ENCODE data around the gene PMFBP1. TPM values are rescaled to one million over a fixed set of nuclear protein-coding genes. Genes with fewer than 3 reads are reported as not detected.

Gene PMFBP1
- total RNA-seq, 2 experiments from 2014 or later = 2.0 to 3.1 TPM

DNA sequence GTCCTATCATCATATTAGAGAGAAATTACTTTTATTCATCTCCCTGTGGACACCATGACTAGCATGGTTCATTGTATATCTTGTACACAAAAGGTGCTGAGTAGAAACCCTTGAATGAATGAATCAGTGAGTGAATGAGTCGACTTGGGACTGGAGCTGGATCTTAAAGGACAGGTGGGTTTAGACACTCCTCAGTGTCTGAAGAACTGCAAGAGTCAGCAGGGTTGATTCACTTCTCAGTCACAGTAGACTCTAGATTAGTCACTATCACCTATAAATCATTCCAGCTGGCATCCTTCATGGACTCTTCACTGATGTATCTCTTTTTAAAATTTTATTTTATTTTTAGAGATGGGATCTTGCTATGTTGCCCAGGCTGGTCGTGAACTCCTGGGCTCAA is 30.1 kb upstream of the PMFBP1 start:
- intact Hi-C loops (cut with micrococcal nuclease; ENCODE audit: unreplicated experiment) = no loop called here
- H4K20me1 ChIP-seq (ENCODE audit: insufficient read depth, low read length) = no peaks in the 10 kb centered on the region
- H2AFZ ChIP-seq (ENCODE audit: low read length) = no peak overlapping the region
- H3K9me3 ChIP-seq (ENCODE audit: low read length) = no peaks in the 10 kb centered on the region
- no peaks in the 10 kb centered on the region for H3K36me3 ChIP-seq (ENCODE audit: insufficient read depth, low read length)
- no peak overlapping the region for H3K4me2 ChIP-seq (ENCODE audit: low read length)
- peaks cover 9% of the 10 kb centered on the region for H3K4me1 ChIP-seq (ENCODE audit: insufficient read depth, low read length, poor library complexity, severe bottlenecking)
- TF ChIP-seq, protein P1, sequence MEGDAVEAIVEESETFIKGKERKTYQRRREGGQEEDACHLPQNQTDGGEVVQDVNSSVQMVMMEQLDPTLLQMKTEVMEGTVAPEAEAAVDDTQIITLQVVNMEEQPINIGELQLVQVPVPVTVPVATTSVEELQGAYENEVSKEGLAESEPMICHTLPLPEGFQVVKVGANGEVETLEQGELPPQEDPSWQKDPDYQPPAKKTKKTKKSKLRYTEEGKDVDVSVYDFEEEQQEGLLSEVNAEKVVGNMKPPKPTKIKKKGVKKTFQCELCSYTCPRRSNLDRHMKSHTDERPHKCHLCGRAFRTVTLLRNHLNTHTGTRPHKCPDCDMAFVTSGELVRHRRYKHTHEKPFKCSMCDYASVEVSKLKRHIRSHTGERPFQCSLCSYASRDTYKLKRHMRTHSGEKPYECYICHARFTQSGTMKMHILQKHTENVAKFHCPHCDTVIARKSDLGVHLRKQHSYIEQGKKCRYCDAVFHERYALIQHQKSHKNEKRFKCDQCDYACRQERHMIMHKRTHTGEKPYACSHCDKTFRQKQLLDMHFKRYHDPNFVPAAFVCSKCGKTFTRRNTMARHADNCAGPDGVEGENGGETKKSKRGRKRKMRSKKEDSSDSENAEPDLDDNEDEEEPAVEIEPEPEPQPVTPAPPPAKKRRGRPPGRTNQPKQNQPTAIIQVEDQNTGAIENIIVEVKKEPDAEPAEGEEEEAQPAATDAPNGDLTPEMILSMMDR (conservative IDR thresholded peaks at IDR 0.05; ENCODE audit: low read length) = no peak
- no peak for TF ChIP-seq EZH2phosphoT487 (IDR thresholded peaks at IDR 0.05; ENCODE audit: borderline replicate concordance, low read depth, low read length)
- ChIA-PET CTCF (ENCODE audit: unreplicated experiment) (no interaction called here), POLR2A (interaction anchor here (0.8 kb wide), 1 partner anchor 540 kb away, joined by 3 read pairs; no protein-coding TSS in a partner anchor)
- BruUV-seq (replicated peaks) = no TSS peak
- no peak overlapping the region for H3K27ac ChIP-seq (ENCODE audit: low read depth, low read length, poor library complexity, severe bottlenecking)
- no peak for DNase-seq (ENCODE audit: low spot score)
- H3K9me2 ChIP-seq (ENCODE audit: insufficient read depth, low read length) = no peaks in the 10 kb centered on the region
- H3K4me3 ChIP-seq (ENCODE audit: low read depth, low read length, poor library complexity, severe bottlenecking) = no peak overlapping the region
- H3K79me2 ChIP-seq (ENCODE audit: insufficient read depth, low read depth, low read length) = no peaks in the 10 kb centered on the region

DNA sequence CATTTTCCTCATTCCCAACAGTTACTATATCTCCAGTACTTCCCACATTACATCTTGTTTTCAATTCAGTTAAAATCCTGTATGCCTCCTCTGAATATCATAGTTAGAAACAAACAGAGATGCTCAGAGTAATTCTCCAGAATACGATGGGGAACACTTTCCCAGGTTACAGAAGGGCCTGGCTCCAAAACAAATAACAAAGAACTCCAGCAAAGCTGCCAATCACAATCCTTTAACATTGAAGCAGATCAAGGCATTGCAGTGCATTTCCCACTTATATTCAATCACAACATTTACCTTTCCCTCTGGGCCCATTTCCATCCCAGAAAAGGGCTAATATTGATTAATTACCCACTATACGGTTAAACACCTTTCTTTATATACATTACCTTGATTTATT is 29.4 kb upstream of the PMFBP1 start:
- no peaks in the 10 kb centered on the region for H3K9me2 ChIP-seq (ENCODE audit: insufficient read depth, low read length)
- intact Hi-C loops (cut with micrococcal nuclease; ENCODE audit: unreplicated experiment) = no loop called here
- no peaks in the 10 kb centered on the region for H3K79me2 ChIP-seq (ENCODE audit: insufficient read depth, low read depth, low read length)
- H3K27ac ChIP-seq (ENCODE audit: low read depth, low read length, poor library complexity, severe bottlenecking) = no peak overlapping the region
- no peak overlapping the region for H3K4me3 ChIP-seq (ENCODE audit: low read depth, low read length, poor library complexity, severe bottlenecking)
- no peak for DNase-seq (ENCODE audit: low spot score)
- no peak overlapping the region for H2AFZ ChIP-seq (ENCODE audit: low read length)
- H3K4me1 ChIP-seq (ENCODE audit: insufficient read depth, low read length, poor library complexity, severe bottlenecking) = peaks cover 9% of the 10 kb centered on the region
- no peak for TF ChIP-seq EZH2phosphoT487 (IDR thresholded peaks at IDR 0.05; ENCODE audit: borderline replicate concordance, low read depth, low read length)
- TF ChIP-seq, protein P1 (conservative IDR thresholded peaks at IDR 0.05; ENCODE audit: low read length) = no peak
- H3K36me3 ChIP-seq (ENCODE audit: insufficient read depth, low read length) = no peaks in the 10 kb centered on the region
- ChIA-PET POLR2A (no interaction called here), CTCF (ENCODE audit: unreplicated experiment) (no interaction called here)
- H3K4me2 ChIP-seq (ENCODE audit: low read length) = no peak overlapping the region
- no peaks in the 10 kb centered on the region for H3K9me3 ChIP-seq (ENCODE audit: low read length)
- H4K20me1 ChIP-seq (ENCODE audit: insufficient read depth, low read length) = no peaks in the 10 kb centered on the region
- BruUV-seq (replicated peaks) = no TSS peak

DNA sequence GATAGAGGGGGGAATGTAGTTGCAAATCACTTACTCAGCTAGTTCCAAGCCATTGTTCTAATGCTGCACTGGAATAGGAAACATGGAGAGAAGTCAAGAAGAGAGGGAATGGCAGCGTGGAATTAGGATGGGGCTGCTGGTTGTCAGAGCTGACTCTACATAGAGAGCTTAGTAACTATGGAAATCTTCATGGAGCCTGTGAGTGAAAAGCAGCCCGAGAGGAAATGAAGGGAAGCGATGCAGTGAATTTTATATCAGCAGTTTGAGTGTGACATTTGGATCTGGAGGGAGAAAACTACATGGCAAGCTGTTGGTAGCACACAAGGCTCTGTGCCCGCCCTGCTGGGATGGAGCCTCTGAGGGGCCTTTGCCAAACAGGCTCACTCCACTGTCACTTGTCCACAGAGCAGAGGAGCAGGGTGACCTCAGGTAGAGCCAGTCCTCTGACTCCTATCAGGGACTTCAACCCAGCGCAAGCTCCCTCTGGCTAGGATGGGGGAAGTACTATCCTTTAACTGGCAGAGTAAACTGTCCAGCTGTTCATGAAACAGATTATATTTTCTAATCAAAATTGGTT is 27.9 kb upstream of the PMFBP1 start:
- Histone ChIP-seq H3K27ac (ENCODE audit: low read depth, low read length, poor library complexity, severe bottlenecking) (no peak overlapping the region), H3K4me1 (ENCODE audit: insufficient read depth, low read length, poor library complexity, severe bottlenecking) (peaks cover 9% of the 10 kb centered on the region), H2AFZ (ENCODE audit: low read length) (no peak overlapping the region), H3K9me3 (ENCODE audit: low read length) (no peaks in the 10 kb centered on the region), H4K20me1 (ENCODE audit: insufficient read depth, low read length) (no peaks in the 10 kb centered on the region), H3K36me3 (ENCODE audit: insufficient read depth, low read length) (no peaks in the 10 kb centered on the region), H3K79me2 (ENCODE audit: insufficient read depth, low read depth, low read length) (no peaks in the 10 kb centered on the region), H3K4me2 (ENCODE audit: low read length) (no peak overlapping the region), H3K4me3 (ENCODE audit: low read depth, low read length, poor library complexity, severe bottlenecking) (no peak overlapping the region), H3K9me2 (ENCODE audit: insufficient read depth, low read length) (no peaks in the 10 kb centered on the region)
- CTCF ChIA-PET (ENCODE audit: unreplicated experiment) = no interaction called here
- no TSS peak for BruUV-seq (replicated peaks)
- TF ChIP-seq, protein P1 (conservative IDR thresholded peaks at IDR 0.05; ENCODE audit: low read length) = no peak
- TF ChIP-seq EZH2phosphoT487 (IDR thresholded peaks at IDR 0.05; ENCODE audit: borderline replicate concordance, low read depth, low read length) = no peak
- intact Hi-C loops (cut with micrococcal nuclease; ENCODE audit: unreplicated experiment) = no loop called here
- no peak for DNase-seq (ENCODE audit: low spot score)
- POLR2A ChIA-PET = interaction anchor here (0.5 to 0.8 kb wide), 2 partner anchors 502 to 1178 kb away, joined by 3 to 6 read pairs; no protein-coding TSS in a partner anchor

All from OCI-LY7 (cell line).